ENCODE data around the gene CCDC9B. TPM values are rescaled to one million over a fixed set of nuclear protein-coding genes. Genes with fewer than 3 reads are reported as not detected.
A peak's percentile ranks its signal among the peaks of the same experiment; 100 is the strongest.

CCDC9B gene
- total RNA-seq, 1 donor from 2014 or later: not detected

DNA sequence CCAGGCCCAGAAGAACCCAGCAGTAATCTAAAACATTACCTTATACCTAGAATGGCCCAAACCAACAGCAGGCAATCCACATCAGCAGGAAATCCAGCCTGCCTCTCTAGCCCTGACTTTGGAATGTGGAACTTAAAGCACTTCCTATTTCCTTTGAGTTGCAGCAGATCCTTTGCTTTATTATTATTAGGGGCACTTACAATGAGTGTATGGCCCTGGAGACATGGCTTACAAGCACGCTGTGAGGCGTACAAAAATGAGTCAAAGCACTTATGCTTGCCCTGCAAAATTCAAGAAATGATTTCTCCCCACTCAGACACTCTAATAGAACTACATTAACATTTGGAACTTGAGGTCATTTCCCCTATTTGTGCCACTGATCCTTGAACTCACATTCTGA lies 32.2 kb upstream of the CCDC9B start:
- H3K27me3 ChIP-seq: peaks cover 30% of the 10 kb centered on the region
- no peak overlapping the region for H3K9ac ChIP-seq
- no peaks in the 10 kb centered on the region for H3K36me3 Mint-ChIP-seq
- no peak for TF ChIP-seq EZH2 (IDR thresholded peaks at IDR 0.05)
- no peak for TF ChIP-seq EZH2phosphoT487 (IDR thresholded peaks at IDR 0.05)
- no peaks in the 10 kb centered on the region for H3K4me1 ChIP-seq
- no peaks in the 10 kb centered on the region for H3K9me3 Mint-ChIP-seq
- DNase-seq (ENCODE audit: low spot score): no peak
- no peak overlapping the region for H3K4me2 ChIP-seq
- H3K36me3 ChIP-seq: no peaks in the 10 kb centered on the region
- H3K27ac ChIP-seq: no peak overlapping the region
- peaks cover 12% of the 10 kb centered on the region for H3K27me3 Mint-ChIP-seq (ENCODE audit: insufficient read depth, low read depth)
- H3K9me3 ChIP-seq (ENCODE audit: low read depth): no peaks in the 10 kb centered on the region
- H3F3A ChIP-seq (ENCODE audit: low read depth): no peaks in the 10 kb centered on the region
- H3K27ac Mint-ChIP-seq: no peak overlapping the region
- peaks cover 4% of the 10 kb centered on the region for H3K4me1 Mint-ChIP-seq
- H3K79me2 ChIP-seq (ENCODE audit: low read depth): no peaks in the 10 kb centered on the region
- H3K4me3 Mint-ChIP-seq: no peak overlapping the region
- H3K4me3 ChIP-seq: no peak overlapping the region
- H2AFZ ChIP-seq (replicated peaks): no peak overlapping the region
- H4K20me1 ChIP-seq (ENCODE audit: low read depth): no peaks in the 10 kb centered on the region

DNA sequence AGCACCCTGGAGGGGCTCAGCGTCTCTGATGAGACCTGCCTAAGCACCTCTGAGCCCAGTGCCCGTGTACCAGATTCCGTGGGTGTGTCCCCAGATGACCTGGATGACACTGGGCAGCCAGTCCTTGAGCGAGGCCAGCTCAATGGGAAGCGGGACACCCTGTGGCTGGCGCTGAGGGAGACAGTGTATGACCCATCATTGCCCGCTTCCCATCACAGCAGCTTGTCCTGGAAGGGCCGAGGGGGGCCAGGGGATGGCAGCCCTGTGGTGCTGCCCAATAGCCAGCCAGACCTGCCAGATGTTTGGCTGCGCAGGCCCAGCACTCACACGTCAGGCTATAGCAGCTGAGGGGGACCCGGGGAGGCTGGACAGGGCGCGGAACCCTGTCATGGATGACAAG lies 29.2 kb upstream of the CCDC9B start:
- peaks cover 4% of the 10 kb centered on the region for H3K4me1 Mint-ChIP-seq
- Histone ChIP-seq H2AFZ (replicated peaks) (no peak overlapping the region), H4K20me1 (ENCODE audit: low read depth) (no peaks in the 10 kb centered on the region), H3K9me3 (ENCODE audit: low read depth) (no peaks in the 10 kb centered on the region), H3K27me3 (peaks cover 60% of the 10 kb centered on the region), H3K27ac (no peak overlapping the region), H3K79me2 (ENCODE audit: low read depth) (no peaks in the 10 kb centered on the region), H3K36me3 (no peaks in the 10 kb centered on the region), H3K4me2 (no peak overlapping the region), H3F3A (ENCODE audit: low read depth) (no peaks in the 10 kb centered on the region), H3K4me3 (no peak overlapping the region), H3K4me1 (no peaks in the 10 kb centered on the region), H3K9ac (no peak overlapping the region)
- H3K27me3 Mint-ChIP-seq (ENCODE audit: insufficient read depth, low read depth): peaks cover 26% of the 10 kb centered on the region
- H3K4me3 Mint-ChIP-seq: no peak overlapping the region
- H3K27ac Mint-ChIP-seq: no peak overlapping the region
- no peaks in the 10 kb centered on the region for H3K9me3 Mint-ChIP-seq
- H3K36me3 Mint-ChIP-seq: no peaks in the 10 kb centered on the region
- DNase-seq (ENCODE audit: low spot score): no peak
- TF ChIP-seq, protein P1, sequence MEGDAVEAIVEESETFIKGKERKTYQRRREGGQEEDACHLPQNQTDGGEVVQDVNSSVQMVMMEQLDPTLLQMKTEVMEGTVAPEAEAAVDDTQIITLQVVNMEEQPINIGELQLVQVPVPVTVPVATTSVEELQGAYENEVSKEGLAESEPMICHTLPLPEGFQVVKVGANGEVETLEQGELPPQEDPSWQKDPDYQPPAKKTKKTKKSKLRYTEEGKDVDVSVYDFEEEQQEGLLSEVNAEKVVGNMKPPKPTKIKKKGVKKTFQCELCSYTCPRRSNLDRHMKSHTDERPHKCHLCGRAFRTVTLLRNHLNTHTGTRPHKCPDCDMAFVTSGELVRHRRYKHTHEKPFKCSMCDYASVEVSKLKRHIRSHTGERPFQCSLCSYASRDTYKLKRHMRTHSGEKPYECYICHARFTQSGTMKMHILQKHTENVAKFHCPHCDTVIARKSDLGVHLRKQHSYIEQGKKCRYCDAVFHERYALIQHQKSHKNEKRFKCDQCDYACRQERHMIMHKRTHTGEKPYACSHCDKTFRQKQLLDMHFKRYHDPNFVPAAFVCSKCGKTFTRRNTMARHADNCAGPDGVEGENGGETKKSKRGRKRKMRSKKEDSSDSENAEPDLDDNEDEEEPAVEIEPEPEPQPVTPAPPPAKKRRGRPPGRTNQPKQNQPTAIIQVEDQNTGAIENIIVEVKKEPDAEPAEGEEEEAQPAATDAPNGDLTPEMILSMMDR (IDR thresholded peaks at IDR 0.05): no peak
- TF ChIP-seq EZH2phosphoT487 (IDR thresholded peaks at IDR 0.05) (no peak), EZH2 (IDR thresholded peaks at IDR 0.05) (no peak)

DNA sequence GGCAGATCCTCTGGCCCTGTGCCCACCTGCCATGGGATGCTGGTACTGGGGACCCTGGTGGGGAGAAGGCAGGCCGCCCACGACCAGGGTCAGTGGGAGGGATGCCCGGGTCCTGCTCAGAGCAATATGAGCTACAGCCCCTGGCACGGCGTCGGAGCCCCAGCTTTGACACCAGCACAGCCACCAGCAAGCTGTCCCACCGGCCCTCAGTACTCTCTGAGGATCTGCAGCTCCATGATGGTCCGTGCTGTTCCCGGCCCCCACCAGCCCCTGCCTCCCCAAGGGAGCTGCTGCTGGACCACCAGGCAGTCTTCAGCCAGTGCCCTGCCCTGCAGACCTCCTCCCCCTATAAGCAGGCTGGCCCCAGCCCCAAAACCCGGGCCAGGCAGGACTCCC lies 28.7 kb upstream of the CCDC9B start:
- TF ChIP-seq EZH2phosphoT487 (IDR thresholded peaks at IDR 0.05): no peak
- TF ChIP-seq, protein P1 (IDR thresholded peaks at IDR 0.05): no peak
- TF ChIP-seq EZH2 (IDR thresholded peaks at IDR 0.05): no peak
- H3K9ac ChIP-seq: no peak overlapping the region
- no peak overlapping the region for H3K27ac ChIP-seq
- H3K36me3 ChIP-seq: no peaks in the 10 kb centered on the region
- H3K4me1 ChIP-seq: no peaks in the 10 kb centered on the region
- Mint-ChIP-seq H3K4me1 (peaks cover 4% of the 10 kb centered on the region), H3K27me3 (ENCODE audit: insufficient read depth, low read depth) (peaks cover 22% of the 10 kb centered on the region), H3K9me3 (no peaks in the 10 kb centered on the region), H3K4me3 (peak overlapping the region; percentile 74), H3K27ac (no peak overlapping the region), H3K36me3 (no peaks in the 10 kb centered on the region)
- peaks cover 60% of the 10 kb centered on the region for H3K27me3 ChIP-seq
- no peak for DNase-seq (ENCODE audit: low spot score)
- no peaks in the 10 kb centered on the region for H4K20me1 ChIP-seq (ENCODE audit: low read depth)
- no peaks in the 10 kb centered on the region for H3F3A ChIP-seq (ENCODE audit: low read depth)
- H3K9me3 ChIP-seq (ENCODE audit: low read depth): no peaks in the 10 kb centered on the region
- no peak overlapping the region for H2AFZ ChIP-seq (replicated peaks)
- no peak overlapping the region for H3K4me2 ChIP-seq
- H3K4me3 ChIP-seq: no peak overlapping the region
- H3K79me2 ChIP-seq (ENCODE audit: low read depth): no peaks in the 10 kb centered on the region

DNA sequence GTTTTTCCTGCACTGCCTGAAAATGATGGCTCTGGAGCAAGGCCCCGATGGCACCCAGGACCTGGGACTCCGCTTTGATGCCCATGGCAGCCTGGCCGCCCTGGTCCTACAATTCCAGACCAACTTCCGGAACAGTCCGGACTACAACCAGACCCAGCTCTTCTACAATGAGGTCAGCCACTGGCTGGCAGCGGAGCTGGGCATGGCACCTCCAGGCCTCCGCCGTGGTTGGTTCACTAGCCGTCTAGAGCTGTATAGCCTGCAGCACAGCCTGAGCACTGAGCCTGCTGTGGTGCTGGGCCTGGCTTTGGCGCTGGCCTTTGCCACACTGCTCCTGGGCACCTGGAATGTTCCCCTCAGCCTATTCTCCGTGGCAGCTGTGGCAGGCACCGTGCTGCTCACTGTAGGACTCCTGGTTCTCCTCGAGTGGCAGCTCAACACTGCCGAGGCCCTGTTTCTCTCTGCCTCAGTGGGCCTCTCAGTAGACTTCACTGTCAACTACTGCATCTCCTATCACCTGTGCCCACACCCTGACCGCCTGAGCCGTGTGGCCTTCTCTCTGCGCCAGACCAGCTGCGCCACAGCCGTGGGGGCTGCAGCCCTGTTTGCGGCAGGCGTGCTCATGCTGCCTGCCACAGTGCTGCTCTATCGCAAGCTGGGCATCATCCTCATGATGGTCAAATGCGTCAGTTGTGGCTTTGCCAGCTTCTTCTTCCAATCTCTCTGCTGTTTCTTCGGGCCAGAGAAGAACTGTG lies 28.2 kb upstream of the CCDC9B start:
- Mint-ChIP-seq H3K9me3 (no peaks in the 10 kb centered on the region), H3K4me3 (peak overlapping the region; percentile 74), H3K27ac (peak overlapping the region; percentile 96), H3K4me1 (peaks cover 4% of the 10 kb centered on the region), H3K36me3 (no peaks in the 10 kb centered on the region), H3K27me3 (ENCODE audit: insufficient read depth, low read depth) (peaks cover 23% of the 10 kb centered on the region)
- H3K4me3 ChIP-seq: no peak overlapping the region
- H3K4me1 ChIP-seq: no peaks in the 10 kb centered on the region
- H3K79me2 ChIP-seq (ENCODE audit: low read depth): no peaks in the 10 kb centered on the region
- no peak overlapping the region for H2AFZ ChIP-seq (replicated peaks)
- no peak for DNase-seq (ENCODE audit: low spot score)
- H3K27me3 ChIP-seq: peaks cover 60% of the 10 kb centered on the region
- TF ChIP-seq, protein P1 (IDR thresholded peaks at IDR 0.05): no peak
- TF ChIP-seq EZH2 (IDR thresholded peaks at IDR 0.05) (no peak), EZH2phosphoT487 (IDR thresholded peaks at IDR 0.05) (no peak)
- H3F3A ChIP-seq (ENCODE audit: low read depth): no peaks in the 10 kb centered on the region
- no peaks in the 10 kb centered on the region for H3K36me3 ChIP-seq
- no peak overlapping the region for H3K27ac ChIP-seq
- H3K4me2 ChIP-seq: no peak overlapping the region
- no peaks in the 10 kb centered on the region for H3K9me3 ChIP-seq (ENCODE audit: low read depth)
- no peak overlapping the region for H3K9ac ChIP-seq
- no peaks in the 10 kb centered on the region for H4K20me1 ChIP-seq (ENCODE audit: low read depth)
